Esophagus (tissue), 2 donors: ENCODE data around the gene TMEM35A. TPM values are rescaled to one million over a fixed set of nuclear protein-coding genes. Genes with fewer than 3 reads are reported as not detected.

Experiments used
- polyA plus RNA-seq, 2 donors: library from polyadenylated mRNA; stranded (reverse); fragments of 200-250 nt; gene quantifications; one replicate each; pipeline ENCODE4 v1.2.3, GENCODE V29; 2013
- donor health status: healthy with polysubstance abuse.
- donor health status: Bipolar disorder and iron deficiency.

TMEM35A gene
- polyA plus RNA-seq, 2 donors: 0.39 to 2.0 TPM

Other genes starting within 250 kb of the TMEM35A start
- gene NOX1, start 204.5 kb upstream of the TMEM35A start, polyA plus RNA-seq: under 1 TPM; 0.02 to 0.10 TPM
- gene XKRX, start 150.0 kb upstream of the TMEM35A start, polyA plus RNA-seq: 1 to 10 TPM; 1.5 to 2.6 TPM
- not detected for gene ARL13A, start 109.2 kb upstream of the TMEM35A start, polyA plus RNA-seq
- 10 to 100 TPM in 1 of 2 donors, 1 to 10 TPM in 1; 7.4 to 11.1 TPM for gene TRMT2B, start 26.8 kb upstream of the TMEM35A start, polyA plus RNA-seq
- gene CENPI, start 19.3 kb downstream of the TMEM35A start, polyA plus RNA-seq: 1 to 10 TPM; 1.0 to 1.5 TPM
- under 1 TPM; 0.06 TPM for gene DRP2, start 140.9 kb downstream of the TMEM35A start, polyA plus RNA-seq
- gene TAF7L, start 212.5 kb downstream of the TMEM35A start, polyA plus RNA-seq: under 1 TPM; 0.07 to 0.14 TPM